ENCODE results near the gene TNRC18. TPM values are rescaled to one million over a fixed set of nuclear protein-coding genes. Genes with fewer than 3 reads are reported as not detected.

Gene TNRC18
- total and polyA plus RNA-seq, 4 donors, result 2.3 to 37.1 (median 20.4) TPM

DNA sequence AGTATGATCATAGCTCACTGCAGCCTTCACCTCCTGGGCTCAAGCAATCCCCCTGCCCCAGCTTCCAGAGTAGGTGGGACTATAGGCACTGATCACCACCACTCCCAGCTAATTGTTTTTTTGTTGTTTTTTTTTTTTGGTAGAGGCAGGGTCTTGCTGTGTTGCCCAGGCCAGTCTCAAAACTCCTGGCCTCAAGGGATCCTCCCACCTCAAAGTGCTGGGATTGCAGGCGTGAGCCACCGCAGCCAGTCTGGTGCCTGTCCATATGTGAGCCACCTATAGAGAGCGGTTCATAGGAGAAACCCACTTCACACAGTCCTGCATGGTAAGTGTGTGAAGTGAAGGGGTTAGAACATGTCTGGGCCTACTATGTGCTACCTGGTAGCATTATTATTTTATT lies 93.3 kb downstream of the TNRC18 start:
- Histone ChIP-seq H3K27me3 (ENCODE audit: control insufficient read depth in 4 of 4, insufficient read depth in 4 of 4, low read length in 3 of 4) (no peaks in the 10 kb centered on the region), H3K36me3 (ENCODE audit: control insufficient read depth in 4 of 4, insufficient read depth in 3 of 4, low read depth in 1 of 4, low read length in 3 of 4) (peaks cover 16 to 50% (median 26%) of the 10 kb centered on the region in 4 donors), H3K9me3 (ENCODE audit: control insufficient read depth in 4 of 4, low read length in 3 of 4) (no peaks in the 10 kb centered on the region), H3K9ac (ENCODE audit: low read depth in 1 of 2, low read length in 2 of 2) (no peak overlapping the region), H3K4me1 (ENCODE audit: control insufficient read depth in 4 of 4, insufficient read depth in 4 of 4, low read length in 3 of 4) (no peaks in the 10 kb centered on the region), H3K27ac (ENCODE audit: low read depth in 1 of 2, low read length in 2 of 2) (no peak overlapping the region), H3K4me3 (ENCODE audit: low read depth in 1 of 3, low read length in 3 of 3) (no peak overlapping the region)
- 96% methylated on average over 3 of the region's 3 CpGs for WGBS
- no peak for DNase-seq (ENCODE audit: low spot score)
- TF ChIP-seq TAF1 (conservative IDR thresholded peaks at IDR 0.05) (no peak), GABPA (IDR thresholded peaks at IDR 0.05 in 1 of 2, conservative IDR thresholded peaks at IDR 0.05 in 1 of 2) (no peak), SP1 (IDR thresholded peaks at IDR 0.05) (no peak), HNF4A (conservative IDR thresholded peaks at IDR 0.05) (no peak), JUND (IDR thresholded peaks at IDR 0.05) (no peak), YY1 (IDR thresholded peaks at IDR 0.05) (no peak)
- TF ChIP-seq, protein P1, sequence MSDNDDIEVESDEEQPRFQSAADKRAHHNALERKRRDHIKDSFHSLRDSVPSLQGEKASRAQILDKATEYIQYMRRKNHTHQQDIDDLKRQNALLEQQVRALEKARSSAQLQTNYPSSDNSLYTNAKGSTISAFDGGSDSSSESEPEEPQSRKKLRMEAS (IDR thresholded peaks at IDR 0.05), result no peak
- TF ChIP-seq, protein P2, sequence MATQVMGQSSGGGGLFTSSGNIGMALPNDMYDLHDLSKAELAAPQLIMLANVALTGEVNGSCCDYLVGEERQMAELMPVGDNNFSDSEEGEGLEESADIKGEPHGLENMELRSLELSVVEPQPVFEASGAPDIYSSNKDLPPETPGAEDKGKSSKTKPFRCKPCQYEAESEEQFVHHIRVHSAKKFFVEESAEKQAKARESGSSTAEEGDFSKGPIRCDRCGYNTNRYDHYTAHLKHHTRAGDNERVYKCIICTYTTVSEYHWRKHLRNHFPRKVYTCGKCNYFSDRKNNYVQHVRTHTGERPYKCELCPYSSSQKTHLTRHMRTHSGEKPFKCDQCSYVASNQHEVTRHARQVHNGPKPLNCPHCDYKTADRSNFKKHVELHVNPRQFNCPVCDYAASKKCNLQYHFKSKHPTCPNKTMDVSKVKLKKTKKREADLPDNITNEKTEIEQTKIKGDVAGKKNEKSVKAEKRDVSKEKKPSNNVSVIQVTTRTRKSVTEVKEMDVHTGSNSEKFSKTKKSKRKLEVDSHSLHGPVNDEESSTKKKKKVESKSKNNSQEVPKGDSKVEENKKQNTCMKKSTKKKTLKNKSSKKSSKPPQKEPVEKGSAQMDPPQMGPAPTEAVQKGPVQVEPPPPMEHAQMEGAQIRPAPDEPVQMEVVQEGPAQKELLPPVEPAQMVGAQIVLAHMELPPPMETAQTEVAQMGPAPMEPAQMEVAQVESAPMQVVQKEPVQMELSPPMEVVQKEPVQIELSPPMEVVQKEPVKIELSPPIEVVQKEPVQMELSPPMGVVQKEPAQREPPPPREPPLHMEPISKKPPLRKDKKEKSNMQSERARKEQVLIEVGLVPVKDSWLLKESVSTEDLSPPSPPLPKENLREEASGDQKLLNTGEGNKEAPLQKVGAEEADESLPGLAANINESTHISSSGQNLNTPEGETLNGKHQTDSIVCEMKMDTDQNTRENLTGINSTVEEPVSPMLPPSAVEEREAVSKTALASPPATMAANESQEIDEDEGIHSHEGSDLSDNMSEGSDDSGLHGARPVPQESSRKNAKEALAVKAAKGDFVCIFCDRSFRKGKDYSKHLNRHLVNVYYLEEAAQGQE (IDR thresholded peaks at IDR 0.05), result no peak
- TF ChIP-seq, protein P3, sequence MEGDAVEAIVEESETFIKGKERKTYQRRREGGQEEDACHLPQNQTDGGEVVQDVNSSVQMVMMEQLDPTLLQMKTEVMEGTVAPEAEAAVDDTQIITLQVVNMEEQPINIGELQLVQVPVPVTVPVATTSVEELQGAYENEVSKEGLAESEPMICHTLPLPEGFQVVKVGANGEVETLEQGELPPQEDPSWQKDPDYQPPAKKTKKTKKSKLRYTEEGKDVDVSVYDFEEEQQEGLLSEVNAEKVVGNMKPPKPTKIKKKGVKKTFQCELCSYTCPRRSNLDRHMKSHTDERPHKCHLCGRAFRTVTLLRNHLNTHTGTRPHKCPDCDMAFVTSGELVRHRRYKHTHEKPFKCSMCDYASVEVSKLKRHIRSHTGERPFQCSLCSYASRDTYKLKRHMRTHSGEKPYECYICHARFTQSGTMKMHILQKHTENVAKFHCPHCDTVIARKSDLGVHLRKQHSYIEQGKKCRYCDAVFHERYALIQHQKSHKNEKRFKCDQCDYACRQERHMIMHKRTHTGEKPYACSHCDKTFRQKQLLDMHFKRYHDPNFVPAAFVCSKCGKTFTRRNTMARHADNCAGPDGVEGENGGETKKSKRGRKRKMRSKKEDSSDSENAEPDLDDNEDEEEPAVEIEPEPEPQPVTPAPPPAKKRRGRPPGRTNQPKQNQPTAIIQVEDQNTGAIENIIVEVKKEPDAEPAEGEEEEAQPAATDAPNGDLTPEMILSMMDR (IDR thresholded peaks at IDR 0.05; ENCODE audit: low read depth, low read length, missing input control), result no peak

DNA sequence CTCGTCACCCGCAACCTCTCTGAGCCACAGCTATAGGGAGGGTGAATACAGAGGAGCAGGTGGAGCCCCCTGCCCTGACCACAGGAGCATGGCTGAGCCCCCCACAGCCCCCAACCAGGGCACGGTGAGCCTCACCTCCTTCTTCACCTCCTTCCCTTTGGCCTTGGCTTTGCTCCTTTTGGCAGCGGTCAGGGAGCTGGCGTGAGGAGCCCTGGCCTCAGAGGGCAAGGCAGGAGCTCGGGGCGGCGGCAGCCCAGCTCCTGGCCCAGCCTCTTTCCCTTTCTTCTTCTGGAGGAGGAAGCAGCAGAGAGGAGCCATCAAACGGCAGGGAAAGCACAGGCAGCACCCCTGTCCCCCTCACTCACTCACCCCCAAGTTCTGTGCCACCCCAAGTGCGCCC lies 98.7 kb downstream of the TNRC18 start:
- Histone ChIP-seq H3K4me1 (ENCODE audit: control insufficient read depth in 4 of 4, insufficient read depth in 4 of 4, low read length in 3 of 4) (no peaks in the 10 kb centered on the region), H3K36me3 (ENCODE audit: control insufficient read depth in 4 of 4, insufficient read depth in 3 of 4, low read depth in 1 of 4, low read length in 3 of 4) (peaks cover 19 to 56% (median 25%) of the 10 kb centered on the region in 4 donors), H3K27me3 (ENCODE audit: control insufficient read depth in 4 of 4, insufficient read depth in 4 of 4, low read length in 3 of 4) (no peaks in the 10 kb centered on the region), H3K4me3 (ENCODE audit: low read depth in 1 of 3, low read length in 3 of 3) (no peak overlapping the region), H3K9ac (ENCODE audit: low read depth in 1 of 2, low read length in 2 of 2) (no peak overlapping the region), H3K27ac (ENCODE audit: low read depth in 1 of 2, low read length in 2 of 2) (no peak overlapping the region), H3K9me3 (ENCODE audit: control insufficient read depth in 4 of 4, low read length in 3 of 4) (no peaks in the 10 kb centered on the region)
- DNase-seq (ENCODE audit: low spot score), result no peak
- WGBS, result 98% methylated on average over 10 of the region's 10 CpGs
- TF ChIP-seq, protein P3 (IDR thresholded peaks at IDR 0.05; ENCODE audit: low read depth, low read length, missing input control), result no peak
- TF ChIP-seq, protein P4, sequence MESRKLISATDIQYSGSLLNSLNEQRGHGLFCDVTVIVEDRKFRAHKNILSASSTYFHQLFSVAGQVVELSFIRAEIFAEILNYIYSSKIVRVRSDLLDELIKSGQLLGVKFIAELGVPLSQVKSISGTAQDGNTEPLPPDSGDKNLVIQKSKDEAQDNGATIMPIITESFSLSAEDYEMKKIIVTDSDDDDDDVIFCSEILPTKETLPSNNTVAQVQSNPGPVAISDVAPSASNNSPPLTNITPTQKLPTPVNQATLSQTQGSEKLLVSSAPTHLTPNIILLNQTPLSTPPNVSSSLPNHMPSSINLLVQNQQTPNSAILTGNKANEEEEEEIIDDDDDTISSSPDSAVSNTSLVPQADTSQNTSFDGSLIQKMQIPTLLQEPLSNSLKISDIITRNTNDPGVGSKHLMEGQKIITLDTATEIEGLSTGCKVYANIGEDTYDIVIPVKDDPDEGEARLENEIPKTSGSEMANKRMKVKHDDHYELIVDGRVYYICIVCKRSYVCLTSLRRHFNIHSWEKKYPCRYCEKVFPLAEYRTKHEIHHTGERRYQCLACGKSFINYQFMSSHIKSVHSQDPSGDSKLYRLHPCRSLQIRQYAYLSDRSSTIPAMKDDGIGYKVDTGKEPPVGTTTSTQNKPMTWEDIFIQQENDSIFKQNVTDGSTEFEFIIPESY (IDR thresholded peaks at IDR 0.05), result no peak
- TF ChIP-seq, protein P5, sequence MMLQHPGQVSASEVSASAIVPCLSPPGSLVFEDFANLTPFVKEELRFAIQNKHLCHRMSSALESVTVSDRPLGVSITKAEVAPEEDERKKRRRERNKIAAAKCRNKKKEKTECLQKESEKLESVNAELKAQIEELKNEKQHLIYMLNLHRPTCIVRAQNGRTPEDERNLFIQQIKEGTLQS (IDR thresholded peaks at IDR 0.05), result no peak
- no peak for TF ChIP-seq GABPA (IDR thresholded peaks at IDR 0.05 in 1 of 2, conservative IDR thresholded peaks at IDR 0.05 in 1 of 2)
- no peak for TF ChIP-seq EGR1 (IDR thresholded peaks at IDR 0.05; ENCODE audit: low read depth in 2 of 2)
- no peak for TF ChIP-seq HNF4A (conservative IDR thresholded peaks at IDR 0.05)
- TF ChIP-seq FOXA1 (IDR thresholded peaks at IDR 0.05), result no peak
- TF ChIP-seq RXRA (IDR thresholded peaks at IDR 0.05), result no peak
- TF ChIP-seq HNF4G (IDR thresholded peaks at IDR 0.05), result no peak
- TF ChIP-seq, protein P2 (IDR thresholded peaks at IDR 0.05), result no peak
- no peak for TF ChIP-seq YY1 (IDR thresholded peaks at IDR 0.05)
- no peak for TF ChIP-seq FOXA2 (IDR thresholded peaks at IDR 0.05)
- no peak for TF ChIP-seq SP1 (IDR thresholded peaks at IDR 0.05)
- no peak for TF ChIP-seq RAD21 (IDR thresholded peaks at IDR 0.05)
- TF ChIP-seq TAF1 (conservative IDR thresholded peaks at IDR 0.05), result no peak
- TF ChIP-seq JUND (IDR thresholded peaks at IDR 0.05), result no peak
- no peak for TF ChIP-seq NR2F2 (IDR thresholded peaks at IDR 0.05)

Data from liver (tissue), 9 donors.